Measurements from ENCODE around the gene NLE1. TPM values are rescaled to one million over a fixed set of nuclear protein-coding genes. Genes with fewer than 3 reads are reported as not detected.

Gene NLE1
- total RNA-seq, 2 experiments from 2014 or later: 30.3 to 34.1 TPM

GRCh38 chr17:35080536-35080935, 61.6 kb downstream of the NLE1 start:
- H3K4me3 ChIP-seq (ENCODE audit: low read depth, low read length, poor library complexity, severe bottlenecking): peak overlapping the region; percentile 6
- H3K27ac ChIP-seq (ENCODE audit: low read depth, low read length, poor library complexity, severe bottlenecking): peak overlapping the region; percentile 42
- DNase-seq (ENCODE audit: low spot score): peak; percentile 50
- H3K79me2 ChIP-seq (ENCODE audit: insufficient read depth, low read depth, low read length): no peaks in the 10 kb centered on the region
- BruUV-seq (replicated peaks): no TSS peak
- no peaks in the 10 kb centered on the region for H3K9me3 ChIP-seq (ENCODE audit: low read length)
- TF ChIP-seq CTCF (conservative IDR thresholded peaks at IDR 0.05; ENCODE audit: low read length) (no peak), EZH2phosphoT487 (IDR thresholded peaks at IDR 0.05; ENCODE audit: borderline replicate concordance, low read depth, low read length) (no peak)
- H3K36me3 ChIP-seq (ENCODE audit: insufficient read depth, low read length): no peaks in the 10 kb centered on the region
- POLR2A ChIA-PET: interaction anchor here (0.8 kb wide), 1 partner anchor 46 kb away, joined by 7 read pairs; no protein-coding TSS in a partner anchor
- intact Hi-C loops (cut with micrococcal nuclease; ENCODE audit: unreplicated experiment): no loop called here
- peak overlapping the region; percentile 25 for H3K4me2 ChIP-seq (ENCODE audit: low read length)
- no peaks in the 10 kb centered on the region for H3K9me2 ChIP-seq (ENCODE audit: insufficient read depth, low read length)
- no peaks in the 10 kb centered on the region for H4K20me1 ChIP-seq (ENCODE audit: insufficient read depth, low read length)
- peaks cover 34% of the 10 kb centered on the region for H3K4me1 ChIP-seq (ENCODE audit: insufficient read depth, low read length, poor library complexity, severe bottlenecking)
- H2AFZ ChIP-seq (ENCODE audit: low read length): peak overlapping the region; percentile 93
- CTCF ChIA-PET (ENCODE audit: unreplicated experiment): no interaction called here

GRCh38 chr17:35079547-35080423, 62.3 kb downstream of the NLE1 start:
- Histone ChIP-seq H4K20me1 (ENCODE audit: insufficient read depth, low read length) (no peaks in the 10 kb centered on the region), H3K9me3 (ENCODE audit: low read length) (no peaks in the 10 kb centered on the region), H3K79me2 (ENCODE audit: insufficient read depth, low read depth, low read length) (no peaks in the 10 kb centered on the region), H3K4me1 (ENCODE audit: insufficient read depth, low read length, poor library complexity, severe bottlenecking) (peaks cover 34% of the 10 kb centered on the region), H3K9me2 (ENCODE audit: insufficient read depth, low read length) (no peaks in the 10 kb centered on the region), H3K27ac (ENCODE audit: low read depth, low read length, poor library complexity, severe bottlenecking) (no peak overlapping the region), H3K4me2 (ENCODE audit: low read length) (peak overlapping the region; percentile 25), H2AFZ (ENCODE audit: low read length) (peak overlapping the region; percentile 93), H3K36me3 (ENCODE audit: insufficient read depth, low read length) (no peaks in the 10 kb centered on the region), H3K4me3 (ENCODE audit: low read depth, low read length, poor library complexity, severe bottlenecking) (no peak overlapping the region)
- intact Hi-C loops (cut with micrococcal nuclease; ENCODE audit: unreplicated experiment): no loop called here
- no TSS peak for BruUV-seq (replicated peaks)
- POLR2A ChIA-PET: no interaction called here
- TF ChIP-seq CTCF (conservative IDR thresholded peaks at IDR 0.05; ENCODE audit: low read length) (no peak), EZH2phosphoT487 (IDR thresholded peaks at IDR 0.05; ENCODE audit: borderline replicate concordance, low read depth, low read length) (no peak)
- no peak for DNase-seq (ENCODE audit: low spot score)
- CTCF ChIA-PET (ENCODE audit: unreplicated experiment): no interaction called here

Small RNA genes lying within 50 kb of the gene (small RNA-seq; reads per million reads assigned to genes)
- not detected for gene RNU6-840P

Other genes starting within 250 kb of the NLE1 start
- gene CCT6B, start 180.8 kb downstream of the NLE1 start, total RNA-seq (2014; rRNA removed; shearing (Covaris generic)): 0.10 and 1.9 TPM in 2 replicates
- gene CCT6B, start 180.8 kb downstream of the NLE1 start, total RNA-seq (2022): 2.6 and 4.4 TPM in 2 replicates
- gene ZNF830, start 180.8 kb downstream of the NLE1 start, total RNA-seq (2014; rRNA removed; shearing (Covaris generic)): 25.0 and 41.9 TPM in 2 replicates
- 23.0 and 25.5 TPM in 2 replicates for gene ZNF830, start 180.8 kb downstream of the NLE1 start, total RNA-seq (2022)
- 65.6 and 92.2 TPM in 2 replicates for gene LIG3, start 161.8 kb downstream of the NLE1 start, total RNA-seq (2014; rRNA removed; shearing (Covaris generic))
- 67.3 and 68.6 TPM in 2 replicates for gene LIG3, start 161.8 kb downstream of the NLE1 start, total RNA-seq (2022)
- gene RFFL, start 78.6 kb downstream of the NLE1 start, total RNA-seq (2014; rRNA removed; shearing (Covaris generic)): 15.6 and 20.6 TPM in 2 replicates
- gene RFFL, start 78.6 kb downstream of the NLE1 start, total RNA-seq (2022): 11.2 and 16.1 TPM in 2 replicates
- 18.9 and 22.4 TPM in 2 replicates for gene RAD51D, start 22.4 kb downstream of the NLE1 start, total RNA-seq (2014; rRNA removed; shearing (Covaris generic))
- 35.0 and 40.6 TPM in 2 replicates for gene RAD51D, start 22.4 kb downstream of the NLE1 start, total RNA-seq (2022)
- gene FNDC8, start 20.7 kb downstream of the NLE1 start, total RNA-seq (2014; rRNA removed; shearing (Covaris generic)): not detected in 2 replicates
- gene FNDC8, start 20.7 kb downstream of the NLE1 start, total RNA-seq (2022): not detected in 2 replicates
- gene UNC45B, start 5.5 kb upstream of the NLE1 start, total RNA-seq (2014; rRNA removed; shearing (Covaris generic)): not detected in 2 replicates
- gene UNC45B, start 5.5 kb upstream of the NLE1 start, total RNA-seq (2022): not detected in 2 replicates
- not detected in 2 replicates for gene SLC35G3, start 52.1 kb upstream of the NLE1 start, total RNA-seq (2014; rRNA removed; shearing (Covaris generic))
- not detected in 2 replicates for gene SLC35G3, start 52.1 kb upstream of the NLE1 start, total RNA-seq (2022)
- 0.10 and 0.38 TPM in 2 replicates for gene SLFN5, start 100.8 kb upstream of the NLE1 start, total RNA-seq (2014; rRNA removed; shearing (Covaris generic))
- gene SLFN5, start 100.8 kb upstream of the NLE1 start, total RNA-seq (2022): 1.1 and 1.3 TPM in 2 replicates
- 0.05 TPM in 1 of 2 replicates, not detected in the other for gene SLFN11, start 231.3 kb upstream of the NLE1 start, total RNA-seq (2014; rRNA removed; shearing (Covaris generic))
- gene SLFN11, start 231.3 kb upstream of the NLE1 start, total RNA-seq (2022): not detected in 2 replicates

Measured in OCI-LY7 (cell line).